H1 (cell line): ENCODE measurements around the gene NRIP2. TPM values are rescaled to one million over a fixed set of nuclear protein-coding genes. Genes with fewer than 3 reads are reported as not detected.

Source experiments
- BACH1 ChIP-seq: IDR thresholded peaks from 2 replicates; pipeline ENCODE4 v1.6.1; 2012; ENCODE audit warnings: low read length, improper control_type of control experiment
- EGR1 ChIP-seq: IDR thresholded peaks from 2 replicates; pipeline ENCODE4 v1.6.1; 2011; ENCODE audit warnings: low read depth, low read length, borderline replicate concordance
- HDAC2 ChIP-seq, 2 experiments: fragments of 300-600 bp in 1 of 2; sonication (generic) in 1 of 2; IDR thresholded peaks; 2 replicates each; pipeline ENCODE4 v1.6.1; 2011 to 2012; ENCODE audit warnings: low read depth in 2 of 2, low read length in 2 of 2, mild to moderate bottlenecking in 2 of 2, moderate library complexity in 2 of 2, borderline replicate concordance in 1 of 2, inconsistent platforms in 1 of 2
- RAD21 ChIP-seq, 2 experiments: IDR thresholded peaks in 1 of 2; conservative IDR thresholded peaks in 1 of 2; 2 replicates each; pipeline ENCODE4 v1.6.1; 2011; ENCODE audit warnings: low read depth in 2 of 2, low read length in 2 of 2, improper control_type of control experiment in 1 of 2, inconsistent platforms in 1 of 2, mild to moderate bottlenecking in 1 of 2, moderate library complexity in 1 of 2
- RBBP5 ChIP-seq: IDR thresholded peaks from 2 replicates; pipeline ENCODE4 v1.7.1; 2012; ENCODE audit warnings: low read depth, mild to moderate bottlenecking, inconsistent platforms, low read length, moderate library complexity, borderline replicate concordance
- SRF ChIP-seq: IDR thresholded peaks from 2 replicates; pipeline ENCODE4 v1.6.1; 2011; ENCODE audit warnings: mild to moderate bottlenecking, low read depth, low read length, moderate library complexity
- TAF1 ChIP-seq: IDR thresholded peaks from 2 replicates; pipeline ENCODE4 v1.6.1; 2011; ENCODE audit warnings: mild to moderate bottlenecking, low read depth, low read length
- polyA plus RNA-seq, 7 experiments: library from polyadenylated mRNA; depleted of rRNA in 3 of 7; stranded (reverse) in 5 of 7; unstranded in 2 of 7; fragments of >200 nt in 5 of 7; fragments of 200-250 nt in 2 of 7; gene quantifications; 1 replicate in 5 of 7; 2 replicates in 1 of 7; 4 replicates in 1 of 7; pipeline versions ENCODE4 v1.2.1 to v1.2.3, GENCODE V29; 2011 to 2013; ENCODE audit warnings: missing spikeins in 2 of 7, mixed read lengths in 2 of 7
- total RNA-seq: library from RNA; stranded (reverse); fragmentation: NEBNext Ultra II Directional; extraction: Animal tissue kit (Norgen Biotek cat#: 25700); gene quantifications from 2 replicates; pipeline ENCODE4 v1.2.1, GENCODE V29; 2021

NRIP2 gene
- total and polyA plus RNA-seq, 2 of the 8 experiments (the other 6 are each of a cell fraction or from before 2014, with no cell fraction given) = 0.06 TPM; not detected in 1

DNA sequence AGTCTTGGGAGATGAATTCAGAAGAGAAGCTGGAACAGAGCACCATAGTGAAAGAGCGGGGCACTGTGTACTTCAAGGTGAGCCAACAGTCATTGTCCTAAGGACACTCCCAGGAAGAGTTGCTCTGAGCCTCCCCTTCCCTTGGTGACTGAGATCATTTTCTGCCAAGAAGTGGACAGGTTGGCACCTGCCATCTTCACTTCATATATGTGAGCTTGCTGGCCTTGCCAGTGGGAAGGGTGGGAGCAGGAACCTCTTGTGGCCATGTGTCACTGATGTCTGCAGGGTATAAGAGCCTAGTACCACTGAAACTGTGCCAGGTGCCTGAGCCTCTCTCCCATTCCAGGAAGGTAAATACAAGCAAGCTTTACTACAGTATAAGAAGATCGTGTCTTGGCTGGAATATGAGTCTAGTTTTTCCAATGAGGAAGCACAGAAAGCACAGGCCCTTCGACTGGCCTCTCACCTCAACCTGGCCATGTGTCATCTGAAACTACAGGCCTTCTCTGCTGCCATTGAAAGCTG is 34.7 kb downstream of the NRIP2 start (continued):
- TF ChIP-seq EGR1 (no peak), TAF1 (no peak), HDAC2 (IDR thresholded peaks at IDR 0.05; ENCODE audit: borderline replicate concordance in 1 of 2, low read depth in 2 of 2, low read length in 2 of 2) (no peak), RAD21 (IDR thresholded peaks at IDR 0.05 in 1 of 2, conservative IDR thresholded peaks at IDR 0.05 in 1 of 2; ENCODE audit: low read depth in 2 of 2, low read length in 2 of 2) (no peak), RBBP5 (no peak), BACH1 (no peak), SRF (no peak)
- TF ChIP-seq, all 59 proteins: peak for 0
